ENCODE results near the gene DPH6. TPM values are rescaled to one million over a fixed set of nuclear protein-coding genes. Genes with fewer than 3 reads are reported as not detected.
A peak's percentile ranks its signal among the peaks of the same experiment; 100 is the strongest.
"Not testable (repeated sequence)": the region's sequence is repeated elsewhere in the genome, so short reads cannot be mapped to it uniquely, and the experiment has no call there.

Gene DPH6
- total RNA-seq, 4 donors from 2014 or later, result 12.5 to 50.0 (median 19.0) TPM

DNA sequence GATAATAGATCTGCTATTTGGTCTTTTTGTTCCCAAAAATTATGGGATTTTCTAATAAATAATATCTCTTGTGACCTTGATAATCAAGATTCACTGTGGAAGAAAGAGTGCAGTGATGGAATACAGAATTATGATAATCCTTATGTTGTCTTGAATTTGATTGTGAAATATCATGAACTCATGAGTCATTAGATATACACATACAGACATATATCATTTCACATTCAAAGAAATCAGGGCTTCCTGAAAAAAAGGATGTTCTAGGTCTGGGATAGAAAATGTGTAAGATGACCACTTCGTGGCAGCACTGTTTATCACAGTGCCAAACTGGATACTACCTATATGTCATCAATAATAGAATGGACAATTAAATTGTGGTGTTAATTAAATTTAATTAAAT, 97.7 kb downstream of the DPH6 start:
- no peaks in the 10 kb centered on the region for H3K9me3 ChIP-seq
- WGBS, result 91% methylated on average over 1 of the region's 1 CpG
- no peak for TF ChIP-seq POLR2AphosphoS5 (IDR thresholded peaks at IDR 0.05)
- no peak for TF ChIP-seq POLR2A (IDR thresholded peaks at IDR 0.05)
- TF ChIP-seq EP300 (IDR thresholded peaks at IDR 0.05), result no peak
- TF ChIP-seq, protein P1, sequence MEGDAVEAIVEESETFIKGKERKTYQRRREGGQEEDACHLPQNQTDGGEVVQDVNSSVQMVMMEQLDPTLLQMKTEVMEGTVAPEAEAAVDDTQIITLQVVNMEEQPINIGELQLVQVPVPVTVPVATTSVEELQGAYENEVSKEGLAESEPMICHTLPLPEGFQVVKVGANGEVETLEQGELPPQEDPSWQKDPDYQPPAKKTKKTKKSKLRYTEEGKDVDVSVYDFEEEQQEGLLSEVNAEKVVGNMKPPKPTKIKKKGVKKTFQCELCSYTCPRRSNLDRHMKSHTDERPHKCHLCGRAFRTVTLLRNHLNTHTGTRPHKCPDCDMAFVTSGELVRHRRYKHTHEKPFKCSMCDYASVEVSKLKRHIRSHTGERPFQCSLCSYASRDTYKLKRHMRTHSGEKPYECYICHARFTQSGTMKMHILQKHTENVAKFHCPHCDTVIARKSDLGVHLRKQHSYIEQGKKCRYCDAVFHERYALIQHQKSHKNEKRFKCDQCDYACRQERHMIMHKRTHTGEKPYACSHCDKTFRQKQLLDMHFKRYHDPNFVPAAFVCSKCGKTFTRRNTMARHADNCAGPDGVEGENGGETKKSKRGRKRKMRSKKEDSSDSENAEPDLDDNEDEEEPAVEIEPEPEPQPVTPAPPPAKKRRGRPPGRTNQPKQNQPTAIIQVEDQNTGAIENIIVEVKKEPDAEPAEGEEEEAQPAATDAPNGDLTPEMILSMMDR (IDR thresholded peaks at IDR 0.05), result no peak
- peaks cover 2% of the 10 kb centered on the region for H3K36me3 ChIP-seq
- no peaks in the 10 kb centered on the region for H3K4me1 ChIP-seq
- no peaks in the 10 kb centered on the region for H3K27me3 ChIP-seq
- H3K27ac ChIP-seq, result no peak overlapping the region
- no peak for DNase-seq (ENCODE audit: low spot score in 2 of 2)
- no peak overlapping the region for H3K4me3 ChIP-seq

DNA sequence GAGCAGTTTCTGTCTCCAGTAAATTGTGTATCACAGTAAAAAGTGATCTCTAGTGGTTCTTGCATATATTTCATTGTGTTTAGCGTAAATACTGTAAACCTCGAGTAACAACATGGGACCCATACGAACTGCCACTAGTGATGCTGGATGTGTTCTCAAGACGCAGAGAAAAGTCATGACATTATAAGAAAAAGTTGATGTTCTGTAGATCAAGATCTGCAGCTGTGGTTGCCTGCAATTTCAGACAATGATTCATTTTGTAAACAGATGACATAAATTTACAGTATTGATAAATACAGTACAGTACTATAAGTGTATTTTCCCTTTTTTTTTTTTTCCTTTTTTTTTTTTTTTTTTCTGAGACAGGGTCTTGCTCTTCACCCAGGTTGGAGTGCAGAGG, 100.1 kb downstream of the DPH6 start:
- Histone ChIP-seq H3K4me3 (no peak overlapping the region), H3K36me3 (peaks cover 2% of the 10 kb centered on the region), H3K4me1 (no peaks in the 10 kb centered on the region), H3K9me3 (no peaks in the 10 kb centered on the region), H3K27ac (no peak overlapping the region), H3K27me3 (no peaks in the 10 kb centered on the region)
- WGBS, result 67% methylated on average over 4 of the region's 4 CpGs
- no peak for DNase-seq (ENCODE audit: low spot score in 2 of 2)
- TF ChIP-seq, protein P1 (IDR thresholded peaks at IDR 0.05), result no peak
- TF ChIP-seq POLR2AphosphoS5 (IDR thresholded peaks at IDR 0.05) (no peak), POLR2A (IDR thresholded peaks at IDR 0.05) (no peak), EP300 (IDR thresholded peaks at IDR 0.05) (no peak)

DNA sequence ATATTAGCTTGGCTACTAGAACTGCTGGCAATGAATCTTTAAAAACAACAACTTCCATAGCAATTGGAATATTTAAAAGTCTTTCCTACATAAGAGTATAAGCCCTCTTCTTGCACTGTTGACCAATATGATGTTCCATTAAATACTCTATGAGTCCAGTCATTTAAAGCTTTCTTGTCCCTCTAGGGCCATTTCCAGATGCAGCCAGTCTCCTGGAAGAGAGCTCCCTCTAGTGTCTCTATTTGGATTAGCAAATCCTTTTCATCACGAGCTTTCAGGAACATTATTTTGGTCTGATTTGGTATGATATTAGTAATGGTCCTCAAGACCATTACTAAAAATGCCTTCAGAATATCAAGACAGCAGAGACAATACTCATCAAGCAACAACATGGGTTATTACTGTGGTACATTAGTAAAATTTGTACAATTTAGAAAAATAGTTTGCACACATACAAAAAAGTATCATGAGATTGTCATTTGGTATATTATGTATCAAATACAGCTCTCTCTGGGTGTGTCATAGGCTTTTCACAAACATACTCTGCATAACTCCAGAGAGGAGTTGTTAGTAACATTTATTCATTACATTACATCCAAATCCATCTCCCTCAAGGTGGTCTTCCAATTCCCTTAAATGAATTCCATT, 101.3 kb downstream of the DPH6 start:
- TF ChIP-seq POLR2A (IDR thresholded peaks at IDR 0.05), result no peak
- TF ChIP-seq, protein P1 (IDR thresholded peaks at IDR 0.05), result peak; percentile 10 to 61
- no peak for TF ChIP-seq POLR2AphosphoS5 (IDR thresholded peaks at IDR 0.05)
- no peak for TF ChIP-seq EP300 (IDR thresholded peaks at IDR 0.05)
- H3K27ac ChIP-seq, result no peak overlapping the region
- no peak for DNase-seq (ENCODE audit: low spot score in 2 of 2)
- no peaks in the 10 kb centered on the region for H3K9me3 ChIP-seq
- H3K36me3 ChIP-seq, result peaks cover 2% of the 10 kb centered on the region
- no peaks in the 10 kb centered on the region for H3K4me1 ChIP-seq
- H3K4me3 ChIP-seq, result no peak overlapping the region
- WGBS, result 57% methylated on average over 1 of the region's 1 CpG
- no peaks in the 10 kb centered on the region for H3K27me3 ChIP-seq

DNA sequence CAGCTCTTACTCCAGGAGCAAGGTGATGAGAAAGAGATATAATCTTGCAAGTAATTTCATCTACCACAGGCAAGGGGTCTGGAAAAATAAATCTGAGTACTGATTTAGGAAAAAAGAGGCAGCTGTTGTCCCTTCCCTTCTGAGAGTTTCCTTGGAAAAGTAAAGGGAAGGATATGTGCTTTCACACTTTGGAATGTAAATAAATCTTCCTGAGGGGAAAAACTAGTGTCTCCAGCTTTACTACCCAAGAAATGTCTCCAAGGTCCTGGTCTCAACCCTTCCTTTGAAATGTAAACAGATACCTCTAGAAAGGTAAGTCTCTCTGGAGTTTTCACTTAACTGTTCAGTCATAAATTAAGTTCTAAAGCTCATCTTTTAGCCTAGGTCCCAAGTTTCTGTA, 102.6 kb downstream of the DPH6 start:
- no peak for DNase-seq (ENCODE audit: low spot score in 2 of 2)
- Histone ChIP-seq H3K27me3 (no peaks in the 10 kb centered on the region), H3K9me3 (no peaks in the 10 kb centered on the region), H3K27ac (no peak overlapping the region), H3K36me3 (peaks cover 2% of the 10 kb centered on the region), H3K4me1 (no peaks in the 10 kb centered on the region), H3K4me3 (no peak overlapping the region)
- TF ChIP-seq EP300 (IDR thresholded peaks at IDR 0.05), result no peak
- no peak for TF ChIP-seq POLR2A (IDR thresholded peaks at IDR 0.05)
- TF ChIP-seq, protein P1 (IDR thresholded peaks at IDR 0.05), result no peak
- no peak for TF ChIP-seq POLR2AphosphoS5 (IDR thresholded peaks at IDR 0.05)

DNA sequence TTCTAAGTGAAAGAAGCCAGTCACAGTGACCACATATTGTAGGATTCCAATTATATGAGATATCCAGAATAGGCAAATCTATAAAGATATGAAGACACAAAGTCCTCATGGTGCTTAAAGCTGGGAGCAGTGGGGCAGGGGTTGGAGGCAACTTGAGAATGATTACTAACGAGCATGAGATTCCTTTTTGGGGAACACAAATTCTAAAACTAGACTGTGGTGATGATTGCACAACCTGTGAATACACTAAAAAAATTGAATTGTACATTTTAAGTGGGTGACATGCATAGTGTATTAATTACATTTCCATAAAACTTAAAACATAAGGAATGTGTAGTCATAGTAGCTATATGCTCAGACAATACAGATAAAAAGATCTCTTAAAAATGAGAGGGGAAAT, 103.2 kb downstream of the DPH6 start:
- Histone ChIP-seq H3K27me3 (no peaks in the 10 kb centered on the region), H3K4me3 (no peak overlapping the region), H3K36me3 (peaks cover 2% of the 10 kb centered on the region), H3K9me3 (no peaks in the 10 kb centered on the region), H3K27ac (no peak overlapping the region), H3K4me1 (no peaks in the 10 kb centered on the region)
- no peak for TF ChIP-seq POLR2AphosphoS5 (IDR thresholded peaks at IDR 0.05)
- TF ChIP-seq POLR2A (IDR thresholded peaks at IDR 0.05), result no peak
- TF ChIP-seq EP300 (IDR thresholded peaks at IDR 0.05), result no peak
- TF ChIP-seq, protein P1 (IDR thresholded peaks at IDR 0.05), result no peak
- DNase-seq (ENCODE audit: low spot score in 2 of 2), result no peak
- 84% methylated on average over 1 of the region's 1 CpG for WGBS

DNA sequence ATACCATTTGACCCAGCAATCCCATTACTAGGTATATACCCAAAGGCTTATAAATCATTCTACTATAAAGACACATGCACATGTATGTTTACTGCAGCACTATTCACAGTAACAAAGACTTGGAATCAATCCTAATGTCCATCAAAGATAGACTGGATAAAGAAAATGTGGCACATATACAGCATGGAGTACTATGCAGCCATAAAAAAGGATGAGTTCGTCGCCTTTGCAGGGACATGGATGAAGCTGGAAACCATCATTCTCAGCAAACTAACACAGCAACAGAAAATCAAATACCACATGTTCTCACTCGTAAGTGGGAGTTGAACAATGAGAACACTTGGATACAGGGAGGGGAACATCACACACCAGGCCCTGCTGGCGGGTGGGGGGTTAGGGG, 104.7 kb downstream of the DPH6 start:
- WGBS, result 95% methylated on average over 4 of the region's 4 CpGs
- DNase-seq (ENCODE audit: low spot score in 2 of 2); H3K9me3 ChIP-seq: not testable (repeated sequence)

More for the DNA sequence above, 104.7 kb downstream of the DPH6 start:
- H3K4me3 ChIP-seq, H3K36me3 ChIP-seq, H3K27me3 ChIP-seq, H3K27ac ChIP-seq, H3K4me1 ChIP-seq: not testable (repeated sequence)

Measured in suprapubic skin (tissue), 4 donors.